AG08396 (cell line): ENCODE data around the gene VSNL1.

Experiments
- DNase-seq: peaks from one replicate; pipeline ENCODE4 v3.0.0; 2012; ENCODE audit warnings: low spot score, mixed read lengths

VSNL1 gene

GRCh38 chr2:17583166-17583565 is 42.7 kb downstream of the VSNL1 start:
- no peak for DNase-seq

GRCh38 chr2:17583646-17584045 is 43.1 kb downstream of the VSNL1 start:
- DNase-seq, result no peak

GRCh38 chr2:17584689-17585088 is 44.2 kb downstream of the VSNL1 start:
- no peak for DNase-seq

DNA sequence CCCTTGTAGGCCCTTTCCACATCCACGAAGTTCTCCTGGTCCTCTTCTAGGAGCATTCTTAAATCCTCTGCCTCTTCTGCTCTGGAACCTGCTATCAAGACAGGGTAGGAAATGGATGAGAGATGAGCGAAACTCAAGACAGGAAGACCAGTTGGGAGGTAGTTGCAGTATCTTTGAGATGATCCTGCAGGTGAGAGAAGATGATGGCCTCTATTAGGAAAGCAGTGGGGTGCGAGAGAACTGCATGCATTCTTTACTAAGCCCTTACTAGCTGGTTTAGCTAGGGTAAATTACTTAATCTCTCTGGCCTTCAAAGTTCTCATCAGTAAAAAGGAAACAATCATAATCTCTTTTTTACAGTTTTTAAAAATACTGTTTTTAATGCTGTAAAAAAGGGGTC is 47.0 kb downstream of the VSNL1 start:
- DNase-seq, result no peak

DNA sequence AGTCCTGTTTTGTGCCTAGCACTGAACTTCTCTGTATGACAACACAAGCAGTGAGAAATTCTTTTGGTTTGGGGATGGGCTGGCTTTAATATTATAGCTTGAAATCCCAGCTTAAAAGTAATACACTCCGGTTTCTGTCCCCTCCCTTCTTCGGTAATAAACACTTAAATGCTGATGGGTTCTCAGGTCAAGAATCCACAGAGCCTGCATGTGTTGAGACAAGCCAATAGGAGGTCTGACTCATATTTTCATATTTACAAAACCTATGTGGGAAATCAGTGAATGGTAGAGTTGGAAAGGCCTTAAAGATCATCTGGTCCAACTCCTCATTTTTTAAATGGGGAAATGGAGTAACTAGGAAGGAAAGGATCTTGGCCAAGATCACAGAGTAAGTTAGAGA is 47.5 kb downstream of the VSNL1 start:
- no peak for DNase-seq

GRCh38 chr2:17589406-17590035 is 49.0 kb downstream of the VSNL1 start:
- no peak for DNase-seq

DNA sequence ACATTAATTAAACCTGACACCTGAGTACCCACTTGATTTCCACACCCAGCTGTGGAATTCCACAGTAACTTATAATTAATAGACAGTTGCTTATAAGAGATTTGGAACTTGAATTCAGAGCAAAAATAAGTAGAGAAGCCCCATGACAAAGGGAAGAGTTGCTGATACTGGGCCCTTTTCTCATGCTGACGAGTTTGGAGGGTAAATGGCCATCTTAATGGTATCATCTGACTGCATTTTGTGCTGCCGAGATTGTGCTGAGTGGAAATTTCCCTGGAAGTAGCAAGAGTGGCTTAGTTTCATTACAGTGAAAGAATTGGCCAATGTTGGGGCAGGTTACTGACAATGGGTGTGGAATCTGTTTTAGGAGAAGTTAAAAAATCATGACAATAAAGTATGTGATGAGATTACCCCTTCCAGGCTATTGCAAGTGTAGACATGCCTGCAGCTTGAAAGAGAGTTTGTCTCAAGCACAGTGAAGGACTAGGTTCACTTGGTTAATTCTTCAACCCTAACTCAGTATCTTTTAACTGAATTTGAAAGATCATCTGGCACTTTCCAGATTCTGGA is 49.9 kb downstream of the VSNL1 start:
- DNase-seq, result no peak

DNA sequence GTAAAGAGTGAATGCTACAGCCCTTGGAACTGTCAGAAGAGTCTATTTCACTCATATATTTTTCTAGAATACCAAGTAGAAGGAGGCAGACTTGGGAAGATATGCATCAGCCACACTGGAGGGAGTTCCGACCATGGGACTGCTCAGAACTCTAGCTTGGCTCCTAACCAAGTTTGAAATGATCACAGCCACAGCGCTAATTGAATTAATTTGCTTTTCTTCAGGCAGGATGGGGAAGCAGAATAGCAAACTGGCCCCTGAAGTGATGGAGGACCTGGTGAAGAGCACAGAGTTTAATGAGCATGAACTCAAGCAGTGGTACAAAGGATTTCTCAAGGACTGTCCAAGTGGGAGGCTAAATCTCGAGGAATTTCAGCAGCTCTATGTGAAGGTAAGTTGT is 51.4 kb downstream of the VSNL1 start:
- DNase-seq, result no peak

DNA sequence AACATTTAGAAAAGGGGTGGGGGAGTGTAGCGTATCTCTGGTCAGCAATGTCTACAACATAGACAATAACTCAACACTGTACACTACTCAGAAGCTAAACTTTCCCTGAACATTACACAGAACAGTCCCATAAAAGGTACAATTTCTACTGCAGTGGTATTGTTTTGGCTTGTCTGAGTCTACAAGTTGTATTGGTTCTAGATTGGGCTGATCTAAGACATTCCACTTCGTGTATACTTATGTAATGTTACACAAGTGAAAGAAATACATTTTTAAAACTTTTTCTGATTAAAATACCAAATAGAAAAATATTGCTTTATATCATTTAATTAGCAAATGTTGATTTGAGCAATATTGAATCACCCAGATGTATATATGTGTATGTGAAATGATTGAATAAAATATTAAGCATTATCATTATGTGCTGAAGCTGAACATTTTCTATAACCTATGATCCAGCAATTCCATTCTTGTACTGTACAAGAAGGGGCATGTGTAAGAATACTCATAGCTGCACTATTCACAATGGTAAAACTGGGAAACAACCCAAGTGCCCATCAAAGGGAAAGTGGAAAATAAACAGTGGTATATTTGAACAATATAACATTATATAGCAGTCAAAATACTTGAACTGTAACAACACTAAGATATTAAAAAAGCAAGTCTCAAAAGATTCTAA is 52.4 kb downstream of the VSNL1 start:
- DNase-seq, result no peak

DNA sequence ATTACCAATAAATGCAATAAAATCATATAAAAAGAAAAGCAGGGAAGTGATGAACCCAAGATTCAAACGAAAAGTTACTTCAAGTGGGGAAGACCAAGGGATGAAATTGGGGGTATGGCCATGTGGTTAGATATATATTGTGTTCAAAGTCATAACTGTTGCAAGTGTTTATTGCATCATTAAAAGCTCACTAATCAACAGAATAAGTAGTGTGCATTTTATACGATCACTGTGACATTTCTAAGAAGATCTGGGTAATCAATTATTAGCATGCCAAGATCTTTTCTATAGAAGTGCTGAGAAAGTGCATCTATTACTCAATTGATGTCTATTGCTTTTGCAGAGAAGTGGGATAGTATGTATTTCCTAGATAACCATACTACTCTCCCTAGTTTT is 52.9 kb downstream of the VSNL1 start:
- no peak for DNase-seq

- DNase-seq, result no peak
Measured at GRCh38 chr2:17593841-17594491, 53.5 kb downstream of the VSNL1 start.

GRCh38 chr2:17594533-17595401 is 54.3 kb downstream of the VSNL1 start:
- DNase-seq, result peak; percentile 26

- DNase-seq, result no peak
Measured at GRCh38 chr2:17599617-17600016, 59.1 kb downstream of the VSNL1 start.

DNA sequence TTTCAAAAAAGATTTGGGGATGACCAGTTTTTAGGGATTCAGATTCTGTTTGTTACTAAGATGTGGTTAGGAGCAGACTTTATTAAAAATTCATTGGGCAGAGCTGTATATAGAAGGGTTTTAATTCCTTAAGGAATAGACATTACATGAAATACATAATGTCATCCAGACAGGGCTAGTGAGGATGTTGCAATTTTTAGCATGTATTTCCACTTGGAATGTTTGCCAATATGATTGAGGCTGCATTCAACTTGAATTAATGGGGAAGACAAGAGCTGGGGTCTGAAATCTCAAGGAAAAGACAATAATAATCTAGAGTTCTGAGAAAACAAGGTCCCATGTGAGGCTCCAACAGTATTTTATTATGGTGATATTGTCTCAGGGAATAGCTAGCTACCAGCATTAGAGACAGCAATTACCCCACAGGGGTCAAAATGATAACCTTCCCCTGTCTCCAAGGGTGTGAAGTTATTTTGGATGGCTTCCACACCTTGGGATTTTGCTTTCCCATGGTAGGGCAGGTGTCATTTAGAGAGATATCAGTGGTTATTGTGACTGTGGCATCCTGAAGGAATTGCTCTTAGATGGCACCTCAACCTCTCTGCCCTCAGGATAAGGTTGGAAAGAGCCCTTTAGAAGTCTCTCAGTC is 60.2 kb downstream of the VSNL1 start:
- DNase-seq, result no peak

- no peak for DNase-seq
Measured at GRCh38 chr2:17604050-17604449, 63.6 kb downstream of the VSNL1 start.

GRCh38 chr2:17605696-17606095 is 65.2 kb downstream of the VSNL1 start:
- DNase-seq, result no peak

- DNase-seq, result no peak
Measured at GRCh38 chr2:17606851-17607250, 66.4 kb downstream of the VSNL1 start.

GRCh38 chr2:17607379-17607778 is 66.9 kb downstream of the VSNL1 start:
- DNase-seq, result no peak

DNA sequence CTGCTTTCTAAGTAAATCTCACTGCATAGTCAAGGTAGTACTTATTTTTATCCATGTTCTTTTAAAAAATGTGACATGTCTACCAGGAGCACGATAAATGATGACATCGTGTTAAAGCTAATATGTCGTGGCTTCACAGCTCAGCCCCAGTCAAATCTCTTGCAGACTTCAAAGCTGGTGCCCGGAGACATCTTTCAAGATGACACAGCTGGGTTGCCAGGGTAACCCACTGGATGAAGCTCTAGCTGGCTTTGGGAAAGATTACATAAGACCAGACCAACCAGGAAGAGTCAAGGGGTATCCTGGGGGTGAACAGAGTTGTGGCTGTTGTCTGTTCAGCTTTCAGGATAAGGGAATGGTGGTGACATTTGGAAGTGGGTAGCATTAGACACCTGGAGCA is 67.8 kb downstream of the VSNL1 start:
- DNase-seq, result no peak

- no peak for DNase-seq
Measured at GRCh38 chr2:17610521-17610920, 70.0 kb downstream of the VSNL1 start.

- no peak for DNase-seq
Measured at GRCh38 chr2:17611036-17611435, 70.5 kb downstream of the VSNL1 start.
